Measurements from ENCODE around the gene ELL2. TPM values are rescaled to one million over a fixed set of nuclear protein-coding genes. Genes with fewer than 3 reads are reported as not detected.

ELL2 gene
- total and polyA plus RNA-seq, 2 of the 13 experiments (the other 11 are each of a cell fraction or from before 2014, with no cell fraction given) = 78.9 to 97.1 TPM

GRCh38 chr5:95995962-95996489, 34.4 kb upstream of the ELL2 start:
- Histone ChIP-seq H4K20me1 (ENCODE audit: insufficient read depth, low read length) (no peaks in the 10 kb centered on the region), H3K4me1 (ENCODE audit: insufficient read depth, low read length) (peaks cover 84% of the 10 kb centered on the region), H3K4me3 (replicated peaks in 1 of 3; ENCODE audit: insufficient read depth in 1 of 3, low read depth in 2 of 3, low read length in 3 of 3) (no peak overlapping the region), H3K4me2 (ENCODE audit: low read depth, low read length) (no peak overlapping the region), H3K36me3 (replicated peaks in 1 of 2; ENCODE audit: control insufficient read depth in 1 of 2, insufficient read depth in 2 of 2, low read length in 2 of 2) (no peaks in the 10 kb centered on the region), H3K27me3 (ENCODE audit: control insufficient read depth in 1 of 2, insufficient read depth in 2 of 2, low read length in 2 of 2) (no peaks in the 10 kb centered on the region), H3K79me2 (ENCODE audit: insufficient read depth, low read length) (no peaks in the 10 kb centered on the region), H3K9ac (ENCODE audit: insufficient read depth, low read depth, low read length) (no peak overlapping the region), H3K27ac (ENCODE audit: extremely low read length, insufficient read depth, low read length) (no peak overlapping the region), H2AFZ (ENCODE audit: low read length) (no peak overlapping the region), H3K9me3 (ENCODE audit: low read length) (no peaks in the 10 kb centered on the region)
- no peak for TF ChIP-seq HMGA1 (CRISPR knock-in tag; conservative IDR thresholded peaks at IDR 0.05)
- TF ChIP-seq CC2D1A (CRISPR knock-in tag; IDR thresholded peaks at IDR 0.05) = no peak
- TF ChIP-seq FOXJ3 (CRISPR knock-in tag; IDR thresholded peaks at IDR 0.05; ENCODE audit: borderline replicate concordance) = no peak
- no peak for TF ChIP-seq KLF11 (CRISPR knock-in tag; IDR thresholded peaks at IDR 0.05)
- no peak for TF ChIP-seq ZMYM3 (CRISPR knock-in tag; IDR thresholded peaks at IDR 0.05)
- TF ChIP-seq ZNF558 (CRISPR knock-in tag; IDR thresholded peaks at IDR 0.05; ENCODE audit: borderline replicate concordance) = no peak
- TF ChIP-seq SMARCE1 (IDR thresholded peaks at IDR 0.05; ENCODE audit: borderline replicate concordance) = no peak
- no peak for TF ChIP-seq FOSL1 (CRISPR knock-in tag; IDR thresholded peaks at IDR 0.05; ENCODE audit: borderline replicate concordance)
- no peak for TF ChIP-seq RELA (CRISPR knock-in tag; IDR thresholded peaks at IDR 0.05)
- TF ChIP-seq ZFP1 (CRISPR knock-in tag; IDR thresholded peaks at IDR 0.05) = no peak
- no peak for TF ChIP-seq TFAP4 (IDR thresholded peaks at IDR 0.05; ENCODE audit: borderline replicate concordance, low read depth)
- TF ChIP-seq ZNF776 (CRISPR knock-in tag; IDR thresholded peaks at IDR 0.05) = no peak
- no peak for TF ChIP-seq IRF1 (CRISPR knock-in tag; IDR thresholded peaks at IDR 0.05; ENCODE audit: low read depth)
- no peak for TF ChIP-seq U2AF2 (IDR thresholded peaks at IDR 0.05; ENCODE audit: low read depth, low read length)
- TF ChIP-seq KAT7 (CRISPR knock-in tag; IDR thresholded peaks at IDR 0.05; ENCODE audit: borderline replicate concordance) = no peak
- no peak for TF ChIP-seq FIP1L1 (IDR thresholded peaks at IDR 0.05; ENCODE audit: borderline replicate concordance, insufficient read depth, low read depth, low read length)
- TF ChIP-seq TERF1 (CRISPR knock-in tag; IDR thresholded peaks at IDR 0.05) = no peak
- TF ChIP-seq ARNT2 (CRISPR knock-in tag; IDR thresholded peaks at IDR 0.05; ENCODE audit: low read depth) = no peak
- TF ChIP-seq PCBP1 (IDR thresholded peaks at IDR 0.05; ENCODE audit: borderline replicate concordance, low read depth, low read length) = no peak
- TF ChIP-seq RFXAP (CRISPR knock-in tag; IDR thresholded peaks at IDR 0.05; ENCODE audit: borderline replicate concordance) = no peak
- POLR2A ChIA-PET = interaction anchor here (1.3 kb wide), 1 partner anchor 9 kb away, joined by 4 read pairs; no protein-coding TSS in a partner anchor
- FAIRE-seq = no peak
- 96% methylated on average over 3 of the region's 3 CpGs for WGBS (ENCODE audit: low lambda C conversion rate)
- no peak for ATAC-seq
- intact Hi-C loops (cut with micrococcal nuclease; ENCODE audit: unreplicated experiment) (no loop called here), in situ Hi-C loops (cut with HindIII; ENCODE audit: extremely low pct_ligation_motif_present, low pct_unique_long_range_greater_than_20kb) (no loop called here)
- no TSS peak for BruUV-seq (replicated peaks)
- CTCF ChIA-PET (ENCODE audit: low intra/inter-chr PET ratio, low total read pairs) = no interaction called here
- DNase-seq (ENCODE audit: low spot score) = no peak

Measured in HepG2 (cell line).